Endothelial cell (in vitro differentiated cells): ENCODE data around the gene CEP19. TPM values are rescaled to one million over a fixed set of nuclear protein-coding genes. Genes with fewer than 3 reads are reported as not detected.

ENCODE experiments used
- DNase-seq: peaks from one replicate; pipeline ENCODE4 v3.0.0; 2021; ENCODE audit warnings: low spot score
- H3K27ac Mint-ChIP-seq: one replicate; pipeline ENCODE4 v1.8.0; 2021; ENCODE audit warnings: mixed read lengths, inconsistent platforms; ENCODE audit not compliant: unreplicated experiment
- H3K27me3 Mint-ChIP-seq: one replicate; pipeline ENCODE4 v1.8.0; 2021; ENCODE audit warnings: mild to moderate bottlenecking, moderate library complexity, mixed read lengths, inconsistent platforms; ENCODE audit not compliant: unreplicated experiment
- H3K36me3 Mint-ChIP-seq: one replicate; pipeline ENCODE4 v1.8.0; 2021; ENCODE audit warnings: mild to moderate bottlenecking, low read depth, mixed read lengths, inconsistent platforms; ENCODE audit not compliant: unreplicated experiment
- H3K4me1 Mint-ChIP-seq: one replicate; pipeline ENCODE4 v1.8.0; 2021; ENCODE audit warnings: mild to moderate bottlenecking, mixed read lengths, inconsistent platforms; ENCODE audit not compliant: unreplicated experiment
- H3K4me3 Mint-ChIP-seq: one replicate; pipeline ENCODE4 v1.8.0; 2021; ENCODE audit warnings: mild to moderate bottlenecking, mixed read lengths, inconsistent platforms; ENCODE audit not compliant: unreplicated experiment
- H3K9me3 Mint-ChIP-seq: one replicate; pipeline ENCODE4 v1.8.0; 2021; ENCODE audit warnings: mixed read lengths, inconsistent platforms; ENCODE audit not compliant: unreplicated experiment
- CTCF ChIP-seq: fragments of 200-600 bp; sonication (generic); IDR thresholded peaks from one replicate; pipeline ENCODE4 v1.5.0; 2021; ENCODE audit warnings: antibody characterized with exemption; ENCODE audit not compliant: unreplicated experiment
- total RNA-seq: library from RNA; stranded (reverse); fragmentation: NEBNext Ultra II Directional; extraction: Animal tissue kit (Norgen Biotek cat#: 25700); gene quantifications from one replicate; pipeline ENCODE4 v1.2.1, GENCODE V29; 2021; ENCODE audit not compliant: unreplicated experiment

Gene CEP19
- total RNA-seq, 1 donor from 2014 or later, result 6.0 TPM

DNA sequence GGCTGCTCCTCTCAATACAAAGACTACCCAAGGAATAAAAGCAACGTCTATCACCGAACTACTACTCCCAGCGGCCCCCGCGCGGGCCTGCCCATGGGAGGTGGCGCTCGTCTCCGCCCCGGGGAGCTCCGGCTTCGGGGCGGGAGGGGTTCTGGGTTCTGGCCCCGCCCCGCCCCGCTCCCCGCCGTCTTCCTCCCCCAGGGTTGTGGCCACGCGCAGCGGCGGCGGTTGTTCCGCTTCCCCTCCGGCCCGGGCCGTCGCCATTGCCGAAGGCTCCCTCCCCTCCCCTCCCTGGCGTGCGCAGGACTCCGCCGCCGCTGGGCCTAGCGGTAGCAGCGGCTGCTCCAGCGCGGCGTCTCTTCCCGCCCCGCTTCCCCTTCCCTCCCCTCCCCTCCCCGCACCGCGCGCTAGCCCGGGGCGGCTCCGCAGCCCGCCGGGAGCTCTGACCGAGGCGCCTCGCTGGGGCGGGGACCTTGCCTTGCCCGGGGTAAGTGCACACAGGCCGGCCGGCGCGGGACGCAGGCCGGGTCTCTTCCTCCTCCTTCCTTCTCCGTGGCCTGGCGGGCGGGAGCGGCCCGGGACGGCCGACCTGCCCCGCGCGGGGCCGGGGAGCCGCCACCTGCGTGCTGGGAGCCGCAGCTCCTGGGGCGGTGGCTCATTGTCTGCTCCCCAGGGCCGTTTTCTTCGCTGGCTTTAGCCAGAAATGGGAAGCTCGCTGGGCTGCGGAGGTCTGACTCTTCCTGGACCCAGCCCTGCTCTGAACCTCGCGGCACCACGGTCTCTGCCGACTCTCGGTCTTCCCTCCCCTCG, 27.8 kb upstream of the CEP19 start, which contains the start of gene PAK2:
Gene PAK2 (plus strand): TSS at position 187 of the 810 bp plus-strand sequence. CDS start 42,790 bp downstream, outside the sequence.
- Mint-ChIP-seq H3K27ac (peak within 1 kb of the TSS; percentile 100), H3K4me3 (peak within 1 kb of the TSS; percentile 100), H3K4me1 (peaks cover 17% of the 10 kb centered on the region), H3K27me3 (peaks cover 11% of the 10 kb centered on the region), H3K9me3 (no peaks in the 10 kb centered on the region), H3K36me3 (peaks cover 27% of the 10 kb centered on the region)
- DNase-seq, result peak; percentile 84
- no peak for TF ChIP-seq CTCF

- H3K9me3 Mint-ChIP-seq, result no peaks in the 10 kb centered on the region
- no peak for TF ChIP-seq CTCF
- peaks cover 8% of the 10 kb centered on the region for H3K27me3 Mint-ChIP-seq
- H3K36me3 Mint-ChIP-seq, result peaks cover 35% of the 10 kb centered on the region
- H3K27ac Mint-ChIP-seq, result no peak overlapping the region
- H3K4me1 Mint-ChIP-seq, result peaks cover 12% of the 10 kb centered on the region
- H3K4me3 Mint-ChIP-seq, result no peak overlapping the region
- no peak for DNase-seq
Observed at GRCh38 chr3:196737655-196738054, 25.6 kb upstream of the CEP19 start.

GRCh38 chr3:196736670-196737374, 24.8 kb upstream of the CEP19 start:
- no peak for DNase-seq
- H3K4me1 Mint-ChIP-seq, result peaks cover 12% of the 10 kb centered on the region
- H3K27ac Mint-ChIP-seq, result no peak overlapping the region

DNA sequence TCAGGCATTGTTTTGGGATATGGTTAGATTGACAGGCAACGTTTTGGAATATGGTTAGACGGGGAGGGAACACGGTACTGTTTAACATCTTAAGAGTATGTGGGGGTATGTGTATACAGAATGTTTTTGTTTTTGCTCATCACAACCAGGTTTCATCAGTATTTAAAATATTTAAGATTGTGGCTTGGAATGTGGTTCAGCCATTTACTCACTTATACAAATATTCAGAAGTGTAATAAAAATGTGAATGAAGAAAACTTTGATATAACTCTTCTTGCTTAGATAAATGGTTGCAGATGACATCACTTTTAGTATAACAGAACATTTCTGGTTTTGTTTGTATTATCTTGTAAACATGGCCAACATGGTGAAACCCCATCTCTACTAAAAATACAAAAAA, 23.7 kb upstream of the CEP19 start:
- Mint-ChIP-seq H3K36me3 (peaks cover 30% of the 10 kb centered on the region), H3K27ac (no peak overlapping the region), H3K4me1 (peaks cover 5% of the 10 kb centered on the region), H3K4me3 (no peak overlapping the region), H3K27me3 (peaks cover 4% of the 10 kb centered on the region), H3K9me3 (no peaks in the 10 kb centered on the region)
- DNase-seq, result no peak
- TF ChIP-seq CTCF, result no peak

More at GRCh38 chr3:196736670-196737374, 24.8 kb upstream of the CEP19 start:
- H3K4me3 Mint-ChIP-seq, result no peak overlapping the region
- no peak for TF ChIP-seq CTCF
- H3K27me3 Mint-ChIP-seq, result peaks cover 8% of the 10 kb centered on the region
- H3K9me3 Mint-ChIP-seq, result no peaks in the 10 kb centered on the region
- H3K36me3 Mint-ChIP-seq, result peaks cover 35% of the 10 kb centered on the region
